ENCODE data around the gene MGME1.

DNA sequence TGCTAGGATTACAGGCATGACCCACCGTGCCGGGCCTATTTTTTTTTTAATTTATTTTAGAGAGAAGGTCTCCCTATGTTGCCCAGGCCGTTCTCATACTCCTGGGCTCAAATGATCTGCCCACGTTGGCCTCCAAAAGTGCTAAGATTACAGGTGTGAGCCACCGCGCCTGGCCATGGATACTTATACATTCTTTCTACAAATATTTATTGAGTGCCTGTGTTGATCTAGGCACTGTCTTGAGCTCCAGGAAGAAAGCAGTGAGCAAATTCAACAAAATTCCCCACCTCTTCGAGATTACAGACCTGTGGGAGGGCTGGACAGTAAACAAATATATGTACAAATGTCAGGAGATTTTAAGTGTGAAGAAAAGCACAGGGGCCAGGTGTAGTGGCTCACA, 37.9 kb downstream of the MGME1 start:
- TF ChIP-seq SUZ12 (IDR thresholded peaks at IDR 0.05; ENCODE audit: extremely low read depth, insufficient read depth, insufficient read length): no peak
- no peak for TF ChIP-seq ZNF274 (IDR thresholded peaks at IDR 0.05; ENCODE audit: low read depth, low read length)
- TF ChIP-seq YY1 (IDR thresholded peaks at IDR 0.05; ENCODE audit: insufficient read depth, insufficient read length): no peak

Data from NT2/D1 (cell line).